Activated naive CD4-positive, alpha-beta T cell treated with anti-CD3 and anti-CD28 coated beads, Interleukin-2, amount 50 U/mL, for 16 hours (primary cell): Measurements from ENCODE around the gene TBX15.
"Not testable (repeated sequence)": the region's sequence is repeated elsewhere in the genome, so short reads cannot be mapped to it uniquely, and the experiment has no call there.

Experiments
- DNase-seq: peaks from one replicate; pipeline ENCODE4 v3.0.0-alpha.2; 2020

TBX15 gene

GRCh38 chr1:118958140-118958539 is 30.0 kb downstream of the TBX15 start:
- no peak for DNase-seq

GRCh38 chr1:118957579-118957978 is 30.6 kb downstream of the TBX15 start:
- DNase-seq, result not testable (repeated sequence)

GRCh38 chr1:118954301-118954905 is 33.7 kb downstream of the TBX15 start:
- DNase-seq, result no peak

GRCh38 chr1:118951270-118951936 is 36.7 kb downstream of the TBX15 start:
- DNase-seq, result no peak

GRCh38 chr1:118949315-118949714 is 38.8 kb downstream of the TBX15 start:
- DNase-seq, result no peak

- DNase-seq, result no peak
These were observed 39.3 kb downstream of the TBX15 start for GRCh38 chr1:118948846-118949245.

- DNase-seq, result no peak
These were observed 39.8 kb downstream of the TBX15 start for GRCh38 chr1:118948351-118948750.

GRCh38 chr1:118947790-118948189 is 40.4 kb downstream of the TBX15 start:
- DNase-seq, result no peak

- DNase-seq, result no peak
These were observed 41.0 kb downstream of the TBX15 start for GRCh38 chr1:118947003-118947765.

- DNase-seq, result no peak
These were observed 42.7 kb downstream of the TBX15 start for GRCh38 chr1:118945489-118945888.

- DNase-seq, result no peak
These were observed 43.6 kb downstream of the TBX15 start for GRCh38 chr1:118944546-118944945.

- DNase-seq, result no peak
These were observed 44.0 kb downstream of the TBX15 start for GRCh38 chr1:118944133-118944532.

- no peak for DNase-seq
These were observed 47.2 kb downstream of the TBX15 start for GRCh38 chr1:118940957-118941356.

- no peak for DNase-seq
These were observed 50.6 kb downstream of the TBX15 start for GRCh38 chr1:118937413-118938072.

GRCh38 chr1:118934706-118935105 is 53.4 kb downstream of the TBX15 start:
- DNase-seq, result no peak

- no peak for DNase-seq
These were observed 54.9 kb downstream of the TBX15 start for GRCh38 chr1:118933051-118933781.

- no peak for DNase-seq
These were observed 56.3 kb downstream of the TBX15 start for GRCh38 chr1:118931876-118932275.

GRCh38 chr1:118928739-118929554 is 59.2 kb downstream of the TBX15 start:
- DNase-seq, result no peak

GRCh38 chr1:118927427-118928187 is 60.5 kb downstream of the TBX15 start:
- DNase-seq, result no peak

GRCh38 chr1:118926261-118926660 is 61.9 kb downstream of the TBX15 start:
- DNase-seq, result no peak

- no peak for DNase-seq
These were observed 62.5 kb downstream of the TBX15 start for GRCh38 chr1:118925651-118926050.
